IMR-90 (cell line): ENCODE results near the gene DOK6.

Source experiments
- BHLHE40 ChIP-seq: fragments of 150-350 bp; IDR thresholded peaks from 2 replicates; pipeline ENCODE4 v1.6.1; 2016; ENCODE audit warnings: mild to moderate bottlenecking, low read depth, low read length
- CEBPB ChIP-seq: IDR thresholded peaks from 2 replicates; pipeline ENCODE4 v1.6.1; 2012; ENCODE audit warnings: low read depth, low read length, improper control_type of control experiment
- CTCF ChIP-seq: conservative IDR thresholded peaks from 2 replicates; pipeline ENCODE4 v1.5.1; 2012; ENCODE audit warnings: mild to moderate bottlenecking, low read depth, low read length, improper control_type of control experiment
- MAFK ChIP-seq: IDR thresholded peaks from 2 replicates; pipeline ENCODE4 v1.6.1; 2012; ENCODE audit warnings: low read depth, low read length, improper control_type of control experiment
- MXI1 ChIP-seq: IDR thresholded peaks from 2 replicates; pipeline ENCODE4 v1.6.1; 2012; ENCODE audit warnings: low read depth, mild to moderate bottlenecking, low read length, moderate library complexity, borderline replicate concordance
- NFE2L2 ChIP-seq: fragments of 150-350 bp; IDR thresholded peaks from 2 replicates; pipeline ENCODE4 v1.6.1; 2016; ENCODE audit warnings: low read depth, mild to moderate bottlenecking, low read length
- POLR2A ChIP-seq: IDR thresholded peaks from 2 replicates; pipeline ENCODE4 v1.6.1; 2012; ENCODE audit warnings: mild to moderate bottlenecking, low read depth, low read length
- RCOR1 ChIP-seq: IDR thresholded peaks from 2 replicates; pipeline ENCODE4 v1.6.1; 2012; ENCODE audit warnings: mild to moderate bottlenecking, low read length, improper control_type of control experiment; ENCODE audit not compliant: insufficient replicate concordance
- RFX5 ChIP-seq: IDR thresholded peaks from 2 replicates; pipeline ENCODE4 v1.8.0; 2012; ENCODE audit warnings: low read depth, mild to moderate bottlenecking, low read length, moderate library complexity
- SMC3 ChIP-seq: fragments of 150-350 bp; IDR thresholded peaks from 2 replicates; pipeline ENCODE4 v1.6.1; 2016; ENCODE audit warnings: low read depth, mild to moderate bottlenecking, antibody characterized with exemption, low read length, moderate library complexity
- USF2 ChIP-seq: fragments of 150-350 bp; IDR thresholded peaks from 2 replicates; pipeline ENCODE4 v1.6.1; 2017; ENCODE audit warnings: mild to moderate bottlenecking, antibody characterized with exemption, low read length, low read depth

GRCh38 chr18:69626643-69627242, 226.1 kb downstream of the DOK6 start:
- TF ChIP-seq CEBPB (no peak), CTCF (no peak), SMC3 (no peak), POLR2A (no peak), BHLHE40 (no peak), MXI1 (no peak), RFX5 (no peak), MAFK (no peak), USF2 (no peak), NFE2L2 (no peak), RCOR1 (no peak)
